DND-41 (cell line): ENCODE measurements around the gene TCAP.

ENCODE experiments used
- ATAC-seq: fragments of 200-7000 bp; cut with Tn5 transposase; 3 replicates; pipeline ENCODE4 v1.9.1; 2021; ENCODE audit warnings: low read depth; ENCODE audit not compliant: insufficient read depth
- DNase-seq: peaks from one replicate; pipeline ENCODE4 v3.0.0-alpha.2; 2020
- H2AFZ ChIP-seq: 2 replicates; pipeline ENCODE4 v1.6.0; 2012; ENCODE audit warnings: low read depth, low read length
- H3K27ac ChIP-seq: 2 replicates; pipeline ENCODE4 v1.5.1; 2012; ENCODE audit warnings: low read length, inconsistent platforms
- H3K27me3 ChIP-seq: fragments of 200-600 bp; sonication (generic); 2 replicates; pipeline ENCODE4 v1.6.0; 2012; ENCODE audit warnings: low read length, mild to moderate bottlenecking, inconsistent platforms; ENCODE audit not compliant: insufficient read depth, poor library complexity
- H3K36me3 ChIP-seq: 2 replicates; pipeline ENCODE4 v1.5.1; 2012; ENCODE audit warnings: low read length, inconsistent platforms; ENCODE audit not compliant: insufficient read depth
- H3K4me1 ChIP-seq: 2 replicates; pipeline ENCODE4 v1.5.1; 2012; ENCODE audit warnings: mild to moderate bottlenecking, low read length; ENCODE audit not compliant: insufficient read depth
- H3K4me2 ChIP-seq: 2 replicates; pipeline ENCODE4 v1.6.0; 2012; ENCODE audit warnings: mild to moderate bottlenecking, moderate library complexity, low read length, inconsistent platforms; ENCODE audit not compliant: insufficient read depth
- H3K4me3 ChIP-seq, 2 experiments: fragments of 200-600 bp in 1 of 2; shearing (Covaris generic) in 1 of 2; 2 replicates each; pipeline ENCODE4 v1.5.1; 2012 to 2016; ENCODE audit warnings: inconsistent platforms in 2 of 2, low read length in 2 of 2, mild to moderate bottlenecking in 2 of 2, low read depth in 1 of 2, moderate library complexity in 1 of 2
- H3K79me2 ChIP-seq: 2 replicates; pipeline ENCODE4 v1.6.0; 2012; ENCODE audit warnings: low read length, inconsistent platforms; ENCODE audit not compliant: insufficient read depth
- H3K9ac ChIP-seq: 2 replicates; pipeline ENCODE4 v1.6.0; 2012; ENCODE audit warnings: low read depth, mild to moderate bottlenecking, inconsistent platforms, low read length, moderate library complexity
- H3K9me3 ChIP-seq: 2 replicates; pipeline ENCODE4 v1.5.1; 2012; ENCODE audit warnings: low read length, moderate library complexity, mild to moderate bottlenecking, inconsistent platforms; ENCODE audit not compliant: insufficient read depth, severe bottlenecking
- H4K20me1 ChIP-seq: 2 replicates; pipeline ENCODE4 v1.6.0; 2012; ENCODE audit warnings: low read length; ENCODE audit not compliant: insufficient read depth
- CTCF ChIP-seq: IDR thresholded peaks from 2 replicates; pipeline ENCODE4 v1.5.1; 2012; ENCODE audit warnings: borderline replicate concordance, low read length, moderate library complexity, mild to moderate bottlenecking; ENCODE audit not compliant: poor library complexity, severe bottlenecking; ENCODE audit errors: extremely low read depth
- EZH2 ChIP-seq: IDR thresholded peaks from 3 replicates; pipeline ENCODE4 v1.6.1; 2012; ENCODE audit warnings: borderline replicate concordance, low read depth, mild to moderate bottlenecking, moderate library complexity, low read length, inconsistent platforms; ENCODE audit not compliant: severe bottlenecking

The TCAP gene

GRCh38 chr17:39639566-39640458 lies 25.3 kb upstream of the TCAP start:
- Histone ChIP-seq H3K4me2 (0 out of 2 replicates have a peak overlapping the region, but pooled peaks have one; percentile 31), H3K79me2 (peaks cover 79% of the 10 kb centered on the region), H3K27ac (peak overlapping the region; percentile 37; the same call in 1 of the 2 replicates)

GRCh38 chr17:39640591-39641031 lies 24.5 kb upstream of the TCAP start:
- no peak for DNase-seq
- no peak for TF ChIP-seq CTCF
- TF ChIP-seq EZH2, result no peak
- H3K4me3 ChIP-seq, result no peak overlapping the region
- H3K9ac ChIP-seq, result no peak overlapping the region
- peaks cover 12% of the 10 kb centered on the region for H3K36me3 ChIP-seq
- no peak overlapping the region for H3K4me2 ChIP-seq
- peaks cover 36% of the 10 kb centered on the region for H3K4me1 ChIP-seq
- no peak overlapping the region for H2AFZ ChIP-seq
- no peak overlapping the region for H3K27ac ChIP-seq
- H4K20me1 ChIP-seq, result peaks cover 57% of the 10 kb centered on the region
- H3K9me3 ChIP-seq, result no peaks in the 10 kb centered on the region
- ATAC-seq, result no peak
- no peaks in the 10 kb centered on the region for H3K27me3 ChIP-seq
- H3K79me2 ChIP-seq, result peaks cover 87% of the 10 kb centered on the region

More at GRCh38 chr17:39639566-39640458, 25.3 kb upstream of the TCAP start:
- peaks cover 38% of the 10 kb centered on the region for H3K4me1 ChIP-seq
- H3K4me3 ChIP-seq, result no peak overlapping the region
- no peak overlapping the region for H2AFZ ChIP-seq
- no peak for ATAC-seq
- no peak for DNase-seq
- H3K36me3 ChIP-seq, result peaks cover 12% of the 10 kb centered on the region
- TF ChIP-seq CTCF (no peak), EZH2 (no peak)
- H3K9me3 ChIP-seq, result no peaks in the 10 kb centered on the region
- H3K9ac ChIP-seq, result peak overlapping the region; percentile 9; the same call in 1 of the 2 replicates
- no peaks in the 10 kb centered on the region for H3K27me3 ChIP-seq
- H4K20me1 ChIP-seq, result peaks cover 54% of the 10 kb centered on the region

DNA sequence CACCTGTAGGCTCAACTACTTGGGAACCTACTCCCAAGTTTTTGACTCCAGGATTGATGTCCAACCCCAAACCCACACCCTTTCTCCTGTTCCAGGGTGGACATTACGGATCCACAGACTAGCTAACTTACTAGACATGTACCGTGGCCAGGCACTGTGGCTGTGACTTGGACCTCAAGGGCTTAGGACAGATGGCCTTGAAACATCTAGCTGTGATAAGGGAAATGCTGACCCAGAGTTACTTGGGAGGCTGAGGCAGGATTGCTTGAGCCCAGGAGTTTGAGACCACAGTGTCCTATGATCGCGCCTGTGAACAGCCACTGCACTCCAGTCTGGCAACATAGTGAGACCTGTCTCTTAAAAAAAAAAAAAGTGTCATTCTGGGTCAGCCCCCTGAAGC lies 24.1 kb upstream of the TCAP start:
- DNase-seq (no peak), ATAC-seq (no peak)
- Histone ChIP-seq H3K27me3 (no peaks in the 10 kb centered on the region), H3K27ac (no peak overlapping the region), H3K36me3 (peaks cover 12% of the 10 kb centered on the region), H4K20me1 (peaks cover 58% of the 10 kb centered on the region), H3K79me2 (peaks cover 91% of the 10 kb centered on the region), H3K9ac (no peak overlapping the region), H3K9me3 (no peaks in the 10 kb centered on the region), H2AFZ (no peak overlapping the region), H3K4me2 (no peak overlapping the region), H3K4me1 (peaks cover 32% of the 10 kb centered on the region), H3K4me3 (no peak overlapping the region)
- TF ChIP-seq CTCF (no peak), EZH2 (no peak)
